ENCODE measurements around the gene PVRIG. TPM values are rescaled to one million over a fixed set of nuclear protein-coding genes. Genes with fewer than 3 reads are reported as not detected.
"Not testable (repeated sequence)": the region's sequence is repeated elsewhere in the genome, so short reads cannot be mapped to it uniquely, and the experiment has no call there.

Gene PVRIG
- total RNA-seq, 1 donor from 2014 or later: not detected

- FAIRE-seq (no peak), DNase-seq (ENCODE audit: low spot score in 2 of 2) (no peak)
These were observed 2.8 kb downstream of the PVRIG start for GRCh38 chr7:100222445-100223132.

GRCh38 chr7:100223376-100223927 lies 3.7 kb downstream of the PVRIG start:
- FAIRE-seq; DNase-seq (ENCODE audit: low spot score in 2 of 2): not testable (repeated sequence)

- FAIRE-seq; DNase-seq (ENCODE audit: low spot score in 2 of 2): not testable (repeated sequence)
These were observed 5.1 kb downstream of the PVRIG start for GRCh38 chr7:100224891-100225290.

- FAIRE-seq: not testable (repeated sequence)
These were observed 15.0 kb downstream of the PVRIG start for GRCh38 chr7:100234660-100235317.

GRCh38 chr7:100239975-100240374 lies 20.2 kb downstream of the PVRIG start:
- DNase-seq (ENCODE audit: low spot score in 2 of 2); FAIRE-seq: not testable (repeated sequence)

More at GRCh38 chr7:100234660-100235317, 15.0 kb downstream of the PVRIG start:
- not testable (repeated sequence) for DNase-seq (ENCODE audit: low spot score in 2 of 2)

GRCh38 chr7:100243385-100243784 lies 23.6 kb downstream of the PVRIG start:
- not testable (repeated sequence) for FAIRE-seq; DNase-seq (ENCODE audit: low spot score in 2 of 2)

- not testable (repeated sequence) for DNase-seq (ENCODE audit: low spot score in 2 of 2); FAIRE-seq
These were observed 25.3 kb downstream of the PVRIG start for GRCh38 chr7:100244988-100245605.

GRCh38 chr7:100246121-100246864 lies 26.5 kb downstream of the PVRIG start:
- DNase-seq (ENCODE audit: low spot score in 2 of 2); FAIRE-seq: not testable (repeated sequence)

- FAIRE-seq: not testable (repeated sequence)
These were observed 27.1 kb downstream of the PVRIG start for GRCh38 chr7:100246865-100247137.

GRCh38 chr7:100247152-100247757 lies 27.5 kb downstream of the PVRIG start:
- FAIRE-seq (no peak), DNase-seq (ENCODE audit: low spot score in 2 of 2) (no peak)

More at GRCh38 chr7:100246865-100247137, 27.1 kb downstream of the PVRIG start:
- not testable (repeated sequence) for DNase-seq (ENCODE audit: low spot score in 2 of 2)

GRCh38 chr7:100248483-100248882 lies 28.7 kb downstream of the PVRIG start:
- FAIRE-seq (no peak), DNase-seq (ENCODE audit: low spot score in 2 of 2) (no peak)

GRCh38 chr7:100257017-100257416 lies 37.3 kb downstream of the PVRIG start:
- no peak for DNase-seq (ENCODE audit: low spot score in 2 of 2)
- no peak for FAIRE-seq

- not testable (repeated sequence) for FAIRE-seq; DNase-seq (ENCODE audit: low spot score in 2 of 2)
These were observed 40.2 kb downstream of the PVRIG start for GRCh38 chr7:100259984-100260383.

- not testable (repeated sequence) for FAIRE-seq; DNase-seq (ENCODE audit: low spot score in 2 of 2)
These were observed 43.1 kb downstream of the PVRIG start for GRCh38 chr7:100262896-100263295.

GRCh38 chr7:100264223-100264622 lies 44.5 kb downstream of the PVRIG start:
- FAIRE-seq: not testable (repeated sequence)

GRCh38 chr7:100264669-100265165 lies 45.0 kb downstream of the PVRIG start:
- not testable (repeated sequence) for FAIRE-seq

More at GRCh38 chr7:100264223-100264622, 44.5 kb downstream of the PVRIG start:
- DNase-seq (ENCODE audit: low spot score in 2 of 2): not testable (repeated sequence)

GRCh38 chr7:100265851-100266250 lies 46.1 kb downstream of the PVRIG start:
- FAIRE-seq; DNase-seq (ENCODE audit: low spot score in 2 of 2): not testable (repeated sequence)

More at GRCh38 chr7:100264669-100265165, 45.0 kb downstream of the PVRIG start:
- DNase-seq (ENCODE audit: low spot score in 2 of 2): not testable (repeated sequence)

- FAIRE-seq (no peak), DNase-seq (ENCODE audit: low spot score in 2 of 2) (no peak)
These were observed 47.0 kb downstream of the PVRIG start for GRCh38 chr7:100266576-100267354.

GRCh38 chr7:100267648-100268047 lies 47.9 kb downstream of the PVRIG start:
- DNase-seq (ENCODE audit: low spot score in 2 of 2) (no peak), FAIRE-seq (no peak)

All from frontal cortex (tissue), 4 donors.